RWPE2 (cell line): ENCODE measurements around the gene VDR.

Experiments
- ATAC-seq: fragments of 200-7000 bp; cut with Tn5 transposase; 3 replicates; pipeline ENCODE4 v1.9.1; 2021; ENCODE audit warnings: low read depth
- DNase-seq: peaks from one replicate; pipeline ENCODE4 v3.0.0-alpha.2; 2020; ENCODE audit warnings: low spot score
- H3K27ac ChIP-seq: fragments of 450-650 bp; 2 replicates; pipeline ENCODE4 v1.5.1; 2017; ENCODE audit warnings: mild to moderate bottlenecking; ENCODE audit not compliant: poor library complexity, severe bottlenecking
- H3K27me3 ChIP-seq: fragments of 250-450 bp; sonication (Bioruptor Pico); 2 replicates; pipeline ENCODE4 v1.5.1; 2021; ENCODE audit warnings: mild to moderate bottlenecking, moderate library complexity; ENCODE audit not compliant: insufficient read depth, poor library complexity, severe bottlenecking
- H3K36me3 ChIP-seq: fragments of 250-450 bp; sonication (Bioruptor Pico); 2 replicates; pipeline ENCODE4 v1.5.1; 2020; ENCODE audit warnings: low read depth, mild to moderate bottlenecking, moderate library complexity
- H3K4me1 ChIP-seq: fragments of 250-450 bp; sonication (Bioruptor Pico); 2 replicates; pipeline ENCODE4 v1.5.1; 2021; ENCODE audit warnings: mild to moderate bottlenecking, moderate library complexity; ENCODE audit not compliant: insufficient read depth, poor library complexity, severe bottlenecking
- H3K4me3 ChIP-seq: fragments of 250-450 bp; sonication (Bioruptor Pico); 2 replicates; pipeline ENCODE4 v1.5.1; 2021; ENCODE audit warnings: mild to moderate bottlenecking, moderate library complexity; ENCODE audit not compliant: severe bottlenecking
- H3K9me3 ChIP-seq: fragments of 250-450 bp; sonication (Bioruptor Pico); 2 replicates; pipeline ENCODE4 v1.5.1; 2021; ENCODE audit warnings: mild to moderate bottlenecking, moderate library complexity; ENCODE audit not compliant: severe bottlenecking
- TF ChIP-seq, protein P1 (sequence below): fragments of 450-650 bp; IDR thresholded peaks from one replicate; pipeline ENCODE4 v1.5.1; 2017; ENCODE audit warnings: mild to moderate bottlenecking, moderate library complexity; ENCODE audit not compliant: poor library complexity, severe bottlenecking

VDR gene

DNA sequence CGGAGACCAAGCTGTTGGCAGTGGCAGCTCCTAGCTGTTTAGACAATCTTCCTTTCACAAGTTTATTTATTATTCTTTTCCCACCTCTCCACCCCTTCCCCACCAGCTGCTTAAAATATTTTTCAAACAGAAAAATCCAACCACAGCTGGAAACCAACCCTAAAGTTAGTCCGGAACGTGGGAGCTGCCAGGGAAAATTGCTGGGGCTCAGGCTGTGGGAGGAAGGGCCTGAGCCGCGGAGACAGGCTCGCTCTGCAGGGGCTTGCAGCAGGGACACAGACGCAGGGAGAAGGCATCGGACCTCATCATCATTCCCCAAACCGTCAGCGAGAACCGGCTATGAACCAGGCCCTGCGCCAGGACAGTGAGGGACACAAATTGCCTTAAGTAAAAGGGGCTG, 42.5 kb upstream of the VDR start:
- ATAC-seq (no peak), DNase-seq (no peak)
- H3K4me1 ChIP-seq: peaks cover 44% of the 10 kb centered on the region
- H3K4me3 ChIP-seq: no peak overlapping the region
- no peaks in the 10 kb centered on the region for H3K36me3 ChIP-seq
- H3K27ac ChIP-seq: no peak overlapping the region
- H3K27me3 ChIP-seq: no peaks in the 10 kb centered on the region
- TF ChIP-seq, protein P1, sequence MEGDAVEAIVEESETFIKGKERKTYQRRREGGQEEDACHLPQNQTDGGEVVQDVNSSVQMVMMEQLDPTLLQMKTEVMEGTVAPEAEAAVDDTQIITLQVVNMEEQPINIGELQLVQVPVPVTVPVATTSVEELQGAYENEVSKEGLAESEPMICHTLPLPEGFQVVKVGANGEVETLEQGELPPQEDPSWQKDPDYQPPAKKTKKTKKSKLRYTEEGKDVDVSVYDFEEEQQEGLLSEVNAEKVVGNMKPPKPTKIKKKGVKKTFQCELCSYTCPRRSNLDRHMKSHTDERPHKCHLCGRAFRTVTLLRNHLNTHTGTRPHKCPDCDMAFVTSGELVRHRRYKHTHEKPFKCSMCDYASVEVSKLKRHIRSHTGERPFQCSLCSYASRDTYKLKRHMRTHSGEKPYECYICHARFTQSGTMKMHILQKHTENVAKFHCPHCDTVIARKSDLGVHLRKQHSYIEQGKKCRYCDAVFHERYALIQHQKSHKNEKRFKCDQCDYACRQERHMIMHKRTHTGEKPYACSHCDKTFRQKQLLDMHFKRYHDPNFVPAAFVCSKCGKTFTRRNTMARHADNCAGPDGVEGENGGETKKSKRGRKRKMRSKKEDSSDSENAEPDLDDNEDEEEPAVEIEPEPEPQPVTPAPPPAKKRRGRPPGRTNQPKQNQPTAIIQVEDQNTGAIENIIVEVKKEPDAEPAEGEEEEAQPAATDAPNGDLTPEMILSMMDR: no peak
- no peaks in the 10 kb centered on the region for H3K9me3 ChIP-seq

DNA sequence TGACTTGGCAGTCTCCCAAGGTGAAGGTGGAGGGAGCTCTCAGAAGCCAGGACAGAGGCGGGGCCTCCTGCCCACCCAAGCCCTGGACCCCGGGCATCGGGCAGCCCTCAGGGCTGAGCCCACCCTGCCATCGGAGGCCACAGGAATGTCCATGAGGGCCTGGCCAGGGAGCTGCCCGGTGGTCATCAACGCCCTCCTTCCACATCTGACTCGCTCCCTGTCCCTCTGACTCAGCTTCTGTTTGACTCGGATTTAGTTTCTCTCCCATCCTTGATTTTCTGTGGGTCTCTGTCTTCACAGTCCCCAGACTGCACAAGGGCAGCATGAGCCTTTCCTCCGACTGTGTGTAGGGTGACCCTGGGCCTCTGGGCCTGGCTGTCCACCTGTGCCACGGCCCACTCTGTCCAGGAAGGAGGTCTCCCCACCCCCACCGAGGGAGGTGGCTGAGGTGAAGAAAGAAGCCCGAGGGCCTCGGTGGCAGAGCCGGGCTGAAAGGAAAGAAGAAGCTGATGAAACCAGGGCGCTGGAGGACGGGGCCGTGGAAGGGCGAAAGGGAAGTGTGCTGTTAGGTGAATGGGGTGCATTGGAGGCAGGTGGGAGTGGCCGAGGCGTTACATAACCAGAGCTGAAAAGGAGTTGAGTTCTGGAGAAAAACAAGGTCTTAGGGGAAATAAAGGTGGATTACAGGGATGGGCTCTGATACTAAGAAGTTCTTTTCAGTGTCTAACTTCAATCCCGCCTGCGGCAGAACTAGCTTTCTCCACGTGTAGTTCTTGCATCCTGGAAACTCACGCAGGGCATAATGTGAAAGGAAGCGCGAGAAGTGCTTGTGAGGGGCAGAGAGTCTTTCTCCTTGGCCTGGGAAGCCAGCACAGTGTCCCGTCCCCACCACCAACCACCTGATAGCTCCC, 41.9 kb upstream of the VDR start:
- H3K9me3 ChIP-seq: no peaks in the 10 kb centered on the region
- DNase-seq (no peak), ATAC-seq (peak; percentile 49; the same call in 2 of the 3 replicates)
- H3K4me3 ChIP-seq: no peak overlapping the region
- H3K4me1 ChIP-seq: peaks cover 44% of the 10 kb centered on the region
- no peaks in the 10 kb centered on the region for H3K36me3 ChIP-seq
- H3K27ac ChIP-seq: peak overlapping the region; percentile 3
- TF ChIP-seq, protein P1: no peak
- H3K27me3 ChIP-seq: no peaks in the 10 kb centered on the region

DNA sequence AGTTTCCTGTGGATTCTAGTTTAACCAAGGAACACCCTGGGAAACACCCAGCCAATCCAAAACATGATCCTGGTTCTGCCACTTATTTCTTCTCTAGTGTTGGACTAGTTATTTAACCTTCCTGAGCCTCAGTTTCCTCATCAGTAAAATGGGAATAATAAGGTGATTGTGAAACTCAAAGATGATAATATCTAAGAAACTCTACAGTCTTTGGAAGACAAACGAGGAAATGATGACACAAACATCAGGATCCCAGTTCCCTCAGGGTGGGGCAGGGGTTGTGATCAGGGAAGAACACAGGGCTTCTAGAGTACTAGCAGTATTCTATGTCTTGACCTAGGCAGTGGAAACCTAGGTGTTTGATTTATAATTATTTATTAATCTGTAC, 40.5 kb upstream of the VDR start:
- TF ChIP-seq, protein P1: no peak
- H3K9me3 ChIP-seq: no peaks in the 10 kb centered on the region
- ATAC-seq: no peak
- no peak overlapping the region for H3K27ac ChIP-seq
- H3K4me1 ChIP-seq: peaks cover 34% of the 10 kb centered on the region
- H3K4me3 ChIP-seq: no peak overlapping the region
- no peaks in the 10 kb centered on the region for H3K36me3 ChIP-seq
- no peaks in the 10 kb centered on the region for H3K27me3 ChIP-seq
- DNase-seq: no peak

DNA sequence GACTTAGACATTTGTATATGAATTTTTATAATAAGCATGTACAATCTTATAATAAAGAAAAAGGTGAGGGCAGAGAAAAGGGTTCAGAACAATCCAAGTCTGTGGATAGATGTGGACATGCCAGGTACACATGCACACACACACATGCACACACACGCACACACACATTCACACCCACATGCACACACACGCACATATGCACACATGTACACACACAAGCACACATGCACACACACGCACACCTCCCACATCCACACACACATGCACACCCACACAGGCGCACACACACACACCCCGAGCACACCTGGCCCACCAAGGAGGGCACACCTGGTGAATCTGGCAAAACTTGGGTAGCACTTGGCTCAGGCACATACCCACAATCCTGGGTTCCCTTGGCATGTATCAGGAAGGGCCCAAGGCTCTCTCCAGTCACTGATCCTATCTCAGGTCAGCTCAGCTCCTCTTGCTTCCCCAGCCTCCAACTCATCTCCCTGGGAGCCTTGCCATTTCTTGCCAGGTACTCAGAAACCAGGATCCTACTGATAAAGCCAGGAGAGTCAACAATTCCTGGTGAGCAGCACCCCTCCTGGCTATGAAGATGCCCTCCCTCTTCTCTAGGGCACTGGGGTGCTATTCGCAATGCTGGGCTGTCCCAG, 40.0 kb upstream of the VDR start:
- DNase-seq (no peak), ATAC-seq (no peak)
- Histone ChIP-seq H3K27me3 (no peaks in the 10 kb centered on the region), H3K4me1 (peaks cover 29% of the 10 kb centered on the region), H3K27ac (no peak overlapping the region), H3K4me3 (no peak overlapping the region), H3K9me3 (no peaks in the 10 kb centered on the region), H3K36me3 (no peaks in the 10 kb centered on the region)
- TF ChIP-seq, protein P1: no peak
